ENCODE measurements around the gene SPEF1. TPM values are rescaled to one million over a fixed set of nuclear protein-coding genes. Genes with fewer than 3 reads are reported as not detected.

The SPEF1 gene
- total RNA-seq, 1 experiment from 2014 or later: 0.24 TPM

GRCh38 chr20:3798373-3798768 is 17.1 kb upstream of the SPEF1 start:
- no peak overlapping the region for H2AFZ ChIP-seq (ENCODE audit: low read length)
- no peak overlapping the region for H2BK12ac ChIP-seq (ENCODE audit: insufficient read length, low read depth, low read length)
- H3K4me2 ChIP-seq (ENCODE audit: insufficient read depth, insufficient read length, low read length): no peak overlapping the region
- H4K5ac ChIP-seq (ENCODE audit: insufficient read length, low read depth, low read length): no peak overlapping the region
- H3K23ac ChIP-seq (ENCODE audit: insufficient read length, low read depth, low read length): no peak overlapping the region
- WGBS (ENCODE audit: extremely low coverage, insufficient read length, low lambda C conversion rate): no CpG with 5 or more reads among the region's 5 CpGs
- no peak overlapping the region for H2AK5ac ChIP-seq (ENCODE audit: insufficient read length, low read length)
- H2BK5ac ChIP-seq (ENCODE audit: insufficient read length, low read length): no peak overlapping the region
- no peak overlapping the region for H4K8ac ChIP-seq (replicated peaks; ENCODE audit: insufficient read length, low read depth, low read length)
- no peak overlapping the region for H3T11ph ChIP-seq (ENCODE audit: low read length)
- no peak overlapping the region for H3K18ac ChIP-seq (ENCODE audit: insufficient read length, low read depth, low read length)
- H2BK20ac ChIP-seq (ENCODE audit: low read depth, low read length, poor library complexity, severe bottlenecking): no peak overlapping the region
- no peak overlapping the region for H3K56ac ChIP-seq (ENCODE audit: insufficient read length, low read depth, low read length)
- no peak overlapping the region for H3K27ac ChIP-seq (ENCODE audit: insufficient read length, low read depth, low read length)
- Mint-ChIP-seq H3K4me3 (peak overlapping the region in 1 of 2 experiments; percentile 63; a peak in 2 of 5 replicates), H3K36me3 (ENCODE audit: insufficient read depth in 1 of 3, low read depth in 3 of 3) (peaks cover 19 to 30% (median 24%) of the 10 kb centered on the region in 3 experiments), H3K27me3 (ENCODE audit: low read depth) (peaks cover 15% of the 10 kb centered on the region), H3K9me3 (no peaks in the 10 kb centered on the region), H3K4me1 (peaks cover 42 to 55% of the 10 kb centered on the region in 2 experiments), H3K27ac (peak overlapping the region in 1 of 3 experiments; percentile 96; a peak in 2 of 7 replicates)
- no peak overlapping the region for H3K14ac ChIP-seq (ENCODE audit: insufficient read depth, low read length)
- no peaks in the 10 kb centered on the region for H3K27me3 ChIP-seq (ENCODE audit: insufficient read depth, low read length)
- no peaks in the 10 kb centered on the region for H4K20me1 ChIP-seq (ENCODE audit: control insufficient read depth, insufficient read depth, insufficient read length)
- no peaks in the 10 kb centered on the region; the same call in 1 of the 2 replicates for H3K4me1 ChIP-seq (ENCODE audit: insufficient read depth, low read length)
- H3K9ac ChIP-seq (ENCODE audit: extremely low read depth, insufficient read length, low read length): no peak overlapping the region
- TF ChIP-seq, protein P1, sequence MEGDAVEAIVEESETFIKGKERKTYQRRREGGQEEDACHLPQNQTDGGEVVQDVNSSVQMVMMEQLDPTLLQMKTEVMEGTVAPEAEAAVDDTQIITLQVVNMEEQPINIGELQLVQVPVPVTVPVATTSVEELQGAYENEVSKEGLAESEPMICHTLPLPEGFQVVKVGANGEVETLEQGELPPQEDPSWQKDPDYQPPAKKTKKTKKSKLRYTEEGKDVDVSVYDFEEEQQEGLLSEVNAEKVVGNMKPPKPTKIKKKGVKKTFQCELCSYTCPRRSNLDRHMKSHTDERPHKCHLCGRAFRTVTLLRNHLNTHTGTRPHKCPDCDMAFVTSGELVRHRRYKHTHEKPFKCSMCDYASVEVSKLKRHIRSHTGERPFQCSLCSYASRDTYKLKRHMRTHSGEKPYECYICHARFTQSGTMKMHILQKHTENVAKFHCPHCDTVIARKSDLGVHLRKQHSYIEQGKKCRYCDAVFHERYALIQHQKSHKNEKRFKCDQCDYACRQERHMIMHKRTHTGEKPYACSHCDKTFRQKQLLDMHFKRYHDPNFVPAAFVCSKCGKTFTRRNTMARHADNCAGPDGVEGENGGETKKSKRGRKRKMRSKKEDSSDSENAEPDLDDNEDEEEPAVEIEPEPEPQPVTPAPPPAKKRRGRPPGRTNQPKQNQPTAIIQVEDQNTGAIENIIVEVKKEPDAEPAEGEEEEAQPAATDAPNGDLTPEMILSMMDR (conservative IDR thresholded peaks at IDR 0.05): no peak
- no peak overlapping the region for H2BK15ac ChIP-seq (ENCODE audit: low read depth, low read length)
- H3K4ac ChIP-seq (ENCODE audit: low read depth, low read length): no peak overlapping the region
- no peak overlapping the region for H2BK120ac ChIP-seq (ENCODE audit: low read depth, low read length, poor library complexity, severe bottlenecking)
- H3K79me1 ChIP-seq (ENCODE audit: insufficient read depth, low read depth, low read length, poor library complexity, severe bottlenecking): no peaks in the 10 kb centered on the region
- no peak for DNase-seq
- no peak overlapping the region for H4K91ac ChIP-seq (ENCODE audit: insufficient read length, low read depth, low read length)
- H3K9me3 ChIP-seq (ENCODE audit: control insufficient read depth, low read depth, low read length): no peaks in the 10 kb centered on the region
- no peaks in the 10 kb centered on the region for H3K79me2 ChIP-seq (ENCODE audit: insufficient read depth, low read length)
- H3K23me2 ChIP-seq (ENCODE audit: insufficient read length, low read depth, low read length, poor library complexity, severe bottlenecking): peaks cover 19% of the 10 kb centered on the region

Measured in H9 (cell line).